Raji (cell line): Measurements from ENCODE around the gene PVALEF.

Experiments
- POLR2A ChIP-seq: IDR thresholded peaks from 2 replicates; pipeline ENCODE4 v1.6.1; 2011; ENCODE audit warnings: low read depth, low read length, control low read depth; ENCODE audit not compliant: insufficient read depth

Gene PVALEF

DNA sequence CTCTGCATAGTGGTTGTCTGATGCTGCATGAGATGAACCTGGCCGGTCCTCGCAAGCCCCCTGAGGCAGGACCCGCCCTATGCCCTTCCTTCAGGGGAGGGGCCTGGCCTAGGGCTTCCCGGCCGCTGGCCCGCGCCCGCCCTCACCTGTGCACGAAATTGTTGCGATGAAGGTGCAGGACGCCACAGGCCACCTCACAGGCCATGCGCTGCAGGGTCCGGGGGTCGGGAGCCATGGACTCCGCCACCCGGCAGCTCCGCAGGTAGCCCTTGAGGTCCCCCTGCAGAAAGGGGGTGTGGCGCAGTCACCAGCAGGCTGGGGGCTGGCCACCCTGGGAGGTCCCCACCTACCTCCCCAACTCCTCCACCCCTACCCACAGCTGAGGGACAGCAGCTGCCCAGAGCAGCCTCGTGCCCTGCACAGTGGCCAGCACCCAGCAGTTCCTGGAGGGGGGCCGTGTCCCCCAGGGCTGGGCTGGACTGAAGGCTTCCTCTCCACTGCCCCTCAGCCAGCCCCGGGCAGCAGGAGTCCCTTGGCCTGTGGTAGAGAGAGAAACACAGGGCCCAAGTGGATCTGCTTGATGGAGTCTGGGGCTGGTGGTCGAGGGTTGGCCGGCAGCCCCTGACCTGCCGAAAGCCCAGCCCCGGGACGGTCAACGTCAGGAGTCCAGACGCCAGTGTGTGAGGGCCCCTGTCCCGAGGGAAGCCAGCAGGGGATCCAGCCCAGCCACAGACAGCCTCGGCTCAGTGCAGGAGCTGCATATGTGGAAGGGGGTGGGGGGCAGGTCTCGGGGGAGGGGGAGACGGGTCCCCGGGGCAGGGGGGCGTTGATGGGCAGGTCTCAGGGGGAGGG, 38.8 kb upstream of the PVALEF start:
- no peak for TF ChIP-seq POLR2A

DNA sequence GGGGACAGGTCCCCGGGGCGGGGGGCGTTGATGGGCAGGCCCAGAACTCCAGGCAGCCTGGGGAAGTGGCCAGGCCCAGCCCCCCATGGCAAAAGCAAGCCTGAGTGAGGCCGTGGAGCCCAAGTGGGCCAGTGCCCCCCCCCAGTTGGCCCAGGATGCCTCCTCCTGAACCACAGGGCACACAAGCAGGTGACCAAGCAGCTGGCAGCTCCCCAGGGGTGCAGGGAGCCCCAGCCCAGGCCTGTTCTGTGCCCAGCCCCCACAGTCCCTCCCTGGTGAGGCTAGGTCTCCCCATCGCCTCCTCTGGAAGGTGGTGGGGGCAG, 38.2 kb upstream of the PVALEF start:
- TF ChIP-seq POLR2A: no peak

DNA sequence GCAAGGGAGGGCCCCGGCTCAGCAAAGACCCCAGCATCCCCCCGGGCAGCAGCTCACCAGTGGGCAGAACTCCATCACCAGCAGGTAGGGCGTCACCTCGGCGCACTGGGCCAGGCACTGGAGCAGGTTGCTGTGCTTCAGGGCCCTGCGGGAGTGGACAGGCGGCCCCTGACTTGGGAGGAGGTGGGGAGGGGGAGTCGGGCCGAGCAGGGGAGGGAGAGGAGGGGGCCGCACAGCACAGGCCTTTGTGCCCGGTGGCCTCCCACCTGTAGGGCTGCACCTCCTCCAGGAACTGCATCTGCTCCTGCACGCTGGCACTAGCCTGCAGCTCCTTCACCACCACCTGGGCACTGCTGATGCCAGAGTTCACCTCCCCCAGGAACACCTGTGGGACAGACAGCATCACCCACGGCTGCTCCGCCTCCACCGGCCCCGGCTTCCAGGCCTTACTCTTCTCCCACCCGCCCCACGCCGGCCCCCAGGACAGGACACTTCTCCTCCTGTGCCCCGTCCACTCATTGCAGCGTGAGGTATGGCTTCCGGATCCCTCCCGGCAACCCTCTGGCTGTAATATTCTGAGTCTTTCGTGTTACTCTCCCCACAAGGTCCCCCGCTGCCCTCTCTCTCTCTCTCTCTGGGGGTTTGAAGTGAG, 37.7 kb upstream of the PVALEF start:
- no peak for TF ChIP-seq POLR2A

DNA sequence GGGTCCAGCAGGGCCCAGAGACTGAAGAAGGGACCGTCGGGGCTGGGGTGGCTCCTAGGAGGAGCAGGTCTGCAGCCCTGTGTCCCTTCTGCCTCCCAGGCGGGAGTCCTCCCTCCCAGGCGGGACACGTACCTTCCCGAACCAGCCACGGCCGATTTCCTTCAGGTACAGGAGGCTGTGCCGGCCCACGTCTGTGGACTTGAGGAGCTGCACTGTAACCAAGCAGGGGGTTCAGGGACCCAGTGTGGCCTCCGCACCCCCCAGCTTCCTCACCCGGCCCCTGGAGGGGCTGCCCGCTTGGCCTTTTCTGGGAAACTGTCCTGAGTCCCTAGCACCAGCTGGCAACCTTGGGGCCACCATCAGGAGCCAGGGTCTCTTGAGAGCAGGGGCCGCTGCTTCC, 37.0 kb upstream of the PVALEF start:
- TF ChIP-seq POLR2A: no peak

DNA sequence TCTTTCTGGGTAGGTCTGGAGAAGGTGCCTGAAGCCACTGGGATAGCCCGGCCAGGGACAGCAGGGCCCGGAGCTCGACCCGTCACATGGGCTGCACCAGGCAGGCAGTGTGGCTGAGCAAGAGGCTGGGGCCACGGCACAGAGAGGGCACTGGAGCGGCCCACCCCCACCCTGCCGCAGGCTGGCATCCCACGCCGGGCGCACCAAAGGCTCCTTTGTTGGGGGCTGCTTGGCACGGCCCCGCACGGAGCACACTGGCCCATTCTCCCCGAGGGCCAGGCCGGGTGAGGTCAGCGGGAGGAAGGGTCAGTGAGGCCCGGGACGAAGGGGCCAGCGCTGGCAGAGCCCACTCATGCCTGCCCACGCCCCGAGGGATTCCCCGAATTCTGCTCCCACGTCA, 36.5 kb upstream of the PVALEF start:
- TF ChIP-seq POLR2A: no peak

DNA sequence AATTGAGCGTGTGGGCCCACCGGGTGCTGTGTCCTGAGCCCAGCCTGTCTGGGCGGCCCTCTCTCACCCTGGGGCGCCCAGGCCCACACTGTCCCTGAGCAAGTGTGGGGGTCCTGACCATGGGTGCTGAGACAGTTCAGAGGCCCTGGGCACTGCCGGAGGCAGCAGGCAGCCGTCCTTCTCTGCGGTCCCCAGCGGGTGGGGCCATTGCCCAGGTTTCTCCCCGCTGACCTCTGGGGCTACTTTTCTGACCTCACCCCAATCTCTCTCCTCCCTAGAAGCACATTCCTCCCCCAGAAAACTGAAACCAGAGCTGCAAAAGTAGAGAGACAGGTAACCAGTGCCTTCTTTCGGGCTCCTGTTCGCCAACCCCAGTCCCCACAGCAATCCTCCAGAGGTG, 36.0 kb upstream of the PVALEF start:
- TF ChIP-seq POLR2A: no peak

- TF ChIP-seq POLR2A: no peak
Measured at GRCh38 chr17:81129711-81130367, 35.5 kb upstream of the PVALEF start.

DNA sequence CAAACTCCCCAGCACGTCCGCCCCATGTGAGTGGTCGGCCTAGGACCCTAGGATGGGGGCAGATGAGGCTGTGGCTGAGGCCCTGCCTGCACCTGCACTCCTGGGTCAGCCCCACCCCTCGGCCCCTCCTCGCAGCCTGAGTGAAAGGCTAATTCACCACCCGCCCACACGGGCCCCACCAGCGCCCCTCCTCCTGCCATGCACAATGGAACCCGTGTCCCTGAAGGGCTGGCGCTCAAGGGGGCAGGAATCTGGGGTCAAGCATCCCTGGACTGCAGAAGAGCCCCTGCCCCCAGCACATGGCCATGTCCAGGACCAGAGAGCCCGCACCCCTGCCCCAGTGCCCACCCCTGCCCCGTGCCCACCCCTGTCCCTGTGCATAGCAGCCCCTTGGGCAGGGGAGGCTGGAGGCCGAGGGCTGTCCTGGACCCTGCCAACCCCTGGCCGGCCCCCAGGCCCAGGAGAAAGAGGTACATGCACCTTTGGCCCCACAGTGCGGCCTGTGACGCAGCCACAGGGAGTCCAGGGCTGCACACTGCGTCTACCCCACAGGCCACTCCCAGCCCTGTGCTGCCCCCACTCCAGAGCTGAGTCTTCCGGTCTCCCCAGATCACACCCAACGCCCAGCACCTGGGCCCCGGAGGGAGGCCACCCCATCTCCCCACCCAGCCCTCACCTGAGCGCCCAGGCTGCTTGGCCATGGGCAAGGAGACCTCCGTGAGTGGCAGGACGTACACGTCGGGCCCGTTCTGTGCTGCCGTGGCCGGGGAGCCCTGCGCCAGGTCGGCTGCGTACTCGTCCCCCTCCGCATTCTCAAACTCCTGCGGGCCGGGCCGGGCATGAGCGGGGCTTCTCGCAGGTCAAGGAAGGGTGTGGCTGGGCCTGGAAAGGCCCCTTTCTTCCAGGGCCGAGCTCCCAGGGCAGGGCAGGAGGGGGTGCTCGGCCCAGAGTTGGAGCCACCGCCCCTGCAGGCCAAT, 34.6 kb upstream of the PVALEF start:
- TF ChIP-seq POLR2A: no peak

- no peak for TF ChIP-seq POLR2A
Measured at GRCh38 chr17:81131486-81132196, 33.7 kb upstream of the PVALEF start.

DNA sequence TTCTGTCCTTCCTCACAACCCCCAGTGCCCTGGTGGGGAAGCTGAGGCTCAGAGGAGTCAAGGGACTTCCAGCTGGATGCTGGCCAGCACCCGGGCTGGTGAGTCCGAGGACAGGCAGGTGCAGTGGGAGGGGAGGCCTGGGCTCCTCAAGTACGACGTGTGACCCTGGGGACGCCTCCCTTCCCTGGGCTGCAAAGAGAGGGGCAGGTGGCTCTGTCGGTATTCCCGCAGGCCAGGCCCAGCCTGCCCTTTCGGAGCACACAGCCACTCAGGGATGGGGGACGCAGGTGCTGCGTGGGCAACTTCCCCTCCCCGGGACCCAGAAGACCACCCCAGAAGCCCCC, 33.1 kb upstream of the PVALEF start:
- TF ChIP-seq POLR2A: no peak

DNA sequence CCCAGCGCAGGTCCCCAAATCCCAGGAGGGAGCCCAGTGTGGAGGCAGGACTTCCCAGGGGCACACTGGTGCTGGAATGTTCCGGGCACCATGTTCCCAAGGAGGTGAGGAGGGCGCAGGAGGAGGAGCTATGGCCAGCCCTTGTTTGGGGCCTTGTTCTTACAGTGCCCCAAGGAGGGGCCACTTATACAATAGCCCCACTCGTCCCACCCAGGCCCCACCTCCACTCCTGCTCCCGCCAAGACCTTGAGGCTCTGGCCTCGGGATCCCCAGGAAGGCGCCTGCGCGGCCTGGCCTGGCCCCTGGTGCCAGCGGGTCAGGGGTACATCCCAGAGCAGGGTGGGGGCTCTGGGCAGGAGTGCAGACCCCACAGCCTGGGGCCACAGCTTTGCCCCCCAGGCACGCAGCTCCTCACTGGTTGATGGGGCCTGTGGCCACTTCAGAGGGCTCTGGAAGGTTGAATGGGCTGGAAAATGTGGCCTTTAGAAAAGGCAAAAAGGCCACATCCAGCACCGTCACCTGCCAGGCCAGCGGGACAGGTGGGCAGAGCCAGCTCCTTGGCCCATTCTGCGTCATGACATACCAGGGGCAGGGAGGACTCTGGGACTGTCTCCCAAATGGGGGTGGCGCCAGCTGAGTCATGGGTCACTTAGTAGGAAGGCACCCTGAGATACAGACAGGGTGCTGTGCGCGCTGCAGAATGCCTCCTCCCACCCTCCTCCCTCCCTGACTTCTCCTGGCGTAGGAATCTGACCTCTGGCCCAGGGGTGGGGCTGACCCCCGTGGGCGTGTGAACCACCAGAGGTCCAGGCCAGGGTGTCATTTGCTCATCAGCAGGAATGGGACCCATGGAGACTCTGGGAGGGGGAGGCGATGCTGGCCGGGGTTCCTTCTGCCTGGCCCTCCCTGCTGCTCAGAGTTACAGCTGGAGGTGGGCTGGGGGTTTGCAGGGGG, 32.3 kb upstream of the PVALEF start:
- TF ChIP-seq POLR2A: no peak

- no peak for TF ChIP-seq POLR2A
Measured at GRCh38 chr17:81134064-81134781, 31.1 kb upstream of the PVALEF start.
